Mucosa of descending colon (tissue), 3 donors: ENCODE results near the gene PGLYRP4. TPM values are rescaled to one million over a fixed set of nuclear protein-coding genes. Genes with fewer than 3 reads are reported as not detected.

ENCODE experiments used
- ATAC-seq: fragments of 200-7000 bp; cut with Tn5 transposase; one replicate; pipeline ENCODE4 v1.9.1; 2020; ENCODE audit warnings: mild to moderate bottlenecking, moderate library complexity
- DNase-seq, 3 donors: peaks; one replicate each; pipeline ENCODE4 v3.0.0-alpha.2; 2020
- H3K36me3 ChIP-seq: fragments of 200-600 bp; one replicate; pipeline ENCODE4 v1.8.0; 2021; ENCODE audit warnings: low read depth, mild to moderate bottlenecking
- H3K4me1 ChIP-seq: fragments of 200-600 bp; one replicate; pipeline ENCODE4 v1.8.0; 2021; ENCODE audit warnings: low read depth, mild to moderate bottlenecking
- H3K4me3 ChIP-seq: fragments of 200-600 bp; one replicate; pipeline ENCODE4 v1.8.0; 2021; ENCODE audit warnings: mild to moderate bottlenecking
- H3K9me3 ChIP-seq: fragments of 200-600 bp; one replicate; pipeline ENCODE4 v1.8.0; 2021; ENCODE audit warnings: mild to moderate bottlenecking
- CTCF ChIP-seq: fragments of 200-600 bp; IDR thresholded peaks from one replicate; pipeline ENCODE4 v1.8.0; 2022; ENCODE audit warnings: antibody characterized with exemption, mild to moderate bottlenecking
- intact Hi-C, 2 donors: fragments of 100-400 bp; cut with DNase I in 1 of 2; cut with micrococcal nuclease in 1 of 2; formaldehyde crosslinking; loops; one replicate each; pipeline versions ENCODE4 v1.11.0 to v1.11.1; 2022; cut with DNase I, micrococcal nuclease
- total RNA-seq, 3 donors: library from RNA; stranded (reverse); fragmentation: NEBNext Ultra II Directional in 2 of 3; extraction: Animal tissue kit (Norgen Biotek cat#: 25700) in 2 of 3; gene quantifications; one replicate each; pipeline versions ENCODE4 v1.2.1 to v1.2.4, GENCODE V29; 2021 to 2023
- donor health status: DM: no; HTN: no; CAD: no; lungs with moderate emphysema.
- donor health status: DM: no; HTN: no; CAD: no.
- donor health status: DM: no; HTN: yes; CAD: no.

The PGLYRP4 gene
- total RNA-seq, 3 donors from 2014 or later = not detected

GRCh38 chr1:153291514-153291913 lies 57.1 kb downstream of the PGLYRP4 start:
- H3K9me3 ChIP-seq = no peaks in the 10 kb centered on the region
- no peak for ATAC-seq
- no peak for TF ChIP-seq CTCF
- DNase-seq = no peak
- no peak overlapping the region for H3K4me3 ChIP-seq
- no peaks in the 10 kb centered on the region for H3K4me1 ChIP-seq
- no peaks in the 10 kb centered on the region for H3K36me3 ChIP-seq
- intact Hi-C loops = no loop called here

DNA sequence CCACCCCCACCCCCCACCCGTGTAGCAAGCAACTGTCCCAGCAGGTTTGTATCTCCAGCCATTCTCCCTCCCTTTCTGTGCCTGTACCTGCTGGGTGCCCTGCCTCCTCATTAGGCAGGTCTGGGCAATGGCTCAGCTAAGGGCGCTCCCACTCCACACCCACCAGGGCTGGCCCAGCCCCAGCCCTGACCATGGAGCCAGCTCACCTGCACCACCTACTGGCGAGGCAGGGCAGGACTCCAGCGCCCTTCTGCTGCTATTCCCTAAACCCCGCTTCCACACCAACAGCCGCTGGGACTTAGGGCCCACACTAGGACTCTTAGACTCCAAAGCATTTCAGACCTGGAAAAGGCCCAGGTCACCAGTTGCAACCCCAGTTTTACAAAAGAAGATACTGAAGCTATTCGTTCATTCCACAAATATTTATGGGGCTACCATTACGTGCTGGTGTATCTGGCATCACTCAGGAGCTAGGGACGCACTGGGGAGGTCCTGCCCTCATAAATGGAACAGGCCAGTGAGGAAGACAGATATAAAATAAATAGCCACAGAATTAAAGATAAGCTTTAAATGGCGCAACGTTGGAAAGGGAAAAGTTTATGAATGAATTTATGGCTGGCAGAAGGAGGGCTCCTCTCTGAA lies 59.9 kb downstream of the PGLYRP4 start:
- H3K36me3 ChIP-seq = no peaks in the 10 kb centered on the region
- ATAC-seq = peak; percentile 70
- peak in 2 of 3 donors; percentile 25 to 46 for DNase-seq
- H3K4me1 ChIP-seq = no peaks in the 10 kb centered on the region
- no peak overlapping the region for H3K4me3 ChIP-seq
- no peaks in the 10 kb centered on the region for H3K9me3 ChIP-seq
- intact Hi-C loops = no loop called here
- TF ChIP-seq CTCF = no peak

Other genes starting within 250 kb of the PGLYRP4 start
- gene SPRR2F, start 235.3 kb downstream of the PGLYRP4 start, total RNA-seq = not detected
- not detected for gene SPRR2G, start 198.0 kb downstream of the PGLYRP4 start, total RNA-seq
- gene LELP1, start 145.4 kb downstream of the PGLYRP4 start, total RNA-seq = not detected
- gene PRR9, start 131.3 kb downstream of the PGLYRP4 start, total RNA-seq = not detected
- not detected for gene LORICRIN, start 89.2 kb downstream of the PGLYRP4 start, total RNA-seq
- gene PGLYRP3, start 35.9 kb downstream of the PGLYRP4 start, total RNA-seq = not detected
- gene S100A9, start 9.0 kb upstream of the PGLYRP4 start, total RNA-seq = 100 to 1,000 TPM in 1 of 3 donors, 10 to 100 TPM in 1, 1 to 10 TPM in 1; 5.5 to 151 (median 75.0) TPM
- 1 to 10 TPM in 1 of 3 donors, under 1 TPM in 1, not detected in 1; 0.87 to 1.5 TPM for gene S100A12, start 26.8 kb upstream of the PGLYRP4 start, total RNA-seq
- 10 to 100 TPM in 2 of 3 donors, 1 to 10 TPM in 1; 3.4 to 90.6 (median 22.4) TPM for gene S100A8, start 42.2 kb upstream of the PGLYRP4 start, total RNA-seq
- gene S100A7A, start 67.7 kb upstream of the PGLYRP4 start, total RNA-seq = not detected
- not detected for gene S100A7, start 111.8 kb upstream of the PGLYRP4 start, total RNA-seq
- 1,000 to 10,000 TPM; 1,327 to 1,659 (median 1,382) TPM for gene S100A6, start 187.2 kb upstream of the PGLYRP4 start, total RNA-seq
- gene S100A5, start 192.1 kb upstream of the PGLYRP4 start, total RNA-seq = not detected
- 100 to 1,000 TPM in 2 of 3 donors, 10 to 100 TPM in 1; 28.9 to 176 (median 141) TPM for gene S100A4, start 197.0 kb upstream of the PGLYRP4 start, total RNA-seq
- gene S100A3, start 200.4 kb upstream of the PGLYRP4 start, total RNA-seq = 1 to 10 TPM in 1 of 3 donors, under 1 TPM in 1, not detected in 1; 0.85 to 2.2 TPM
- 1 to 10 TPM in 2 of 3 donors, not detected in 1; 1.3 to 1.9 TPM for gene S100A2, start 217.0 kb upstream of the PGLYRP4 start, total RNA-seq